IPS-18a (cell line): ENCODE data around the gene RNF169.

Source experiments
- H3K27ac ChIP-seq: one replicate; pipeline ENCODE4 v1.5.1; 2013; ENCODE audit warnings: low read length
- H3K27me3 ChIP-seq: one replicate; pipeline ENCODE4 v1.6.1; 2013; ENCODE audit warnings: mild to moderate bottlenecking, low read length; ENCODE audit not compliant: control insufficient read depth, insufficient read depth
- H3K36me3 ChIP-seq: one replicate; pipeline ENCODE4 v1.6.1; 2013; ENCODE audit warnings: low read depth, low read length; ENCODE audit not compliant: control insufficient read depth
- H3K4me1 ChIP-seq: one replicate; pipeline ENCODE4 v1.6.1; 2013; ENCODE audit warnings: low read depth, low read length; ENCODE audit not compliant: control insufficient read depth
- H3K4me3 ChIP-seq: one replicate; pipeline ENCODE4 v1.5.1; 2013; ENCODE audit warnings: low read length
- H3K9ac ChIP-seq: one replicate; pipeline ENCODE4 v1.6.1; 2013; ENCODE audit warnings: mild to moderate bottlenecking, low read length, moderate library complexity
- H3K9me3 ChIP-seq: one replicate; pipeline ENCODE4 v1.6.1; 2013; ENCODE audit warnings: low read depth, low read length; ENCODE audit not compliant: control insufficient read depth

RNF169 gene

GRCh38 chr11:74748211-74749126, at the start of gene RNF169:
TSS of gene RNF169 (plus strand) at chr11:74748849. CDS start at chr11:74748881, 32 bp downstream.
- Histone ChIP-seq H3K27ac (no peak within 1 kb of the TSS), H3K36me3 (no peaks in the 10 kb centered on the region), H3K9me3 (no peaks in the 10 kb centered on the region), H3K4me1 (peaks cover 14% of the 10 kb centered on the region), H3K27me3 (peaks cover 3% of the 10 kb centered on the region), H3K4me3 (peak within 1 kb of the TSS; percentile 62), H3K9ac (peak within 1 kb of the TSS; percentile 72)

DNA sequence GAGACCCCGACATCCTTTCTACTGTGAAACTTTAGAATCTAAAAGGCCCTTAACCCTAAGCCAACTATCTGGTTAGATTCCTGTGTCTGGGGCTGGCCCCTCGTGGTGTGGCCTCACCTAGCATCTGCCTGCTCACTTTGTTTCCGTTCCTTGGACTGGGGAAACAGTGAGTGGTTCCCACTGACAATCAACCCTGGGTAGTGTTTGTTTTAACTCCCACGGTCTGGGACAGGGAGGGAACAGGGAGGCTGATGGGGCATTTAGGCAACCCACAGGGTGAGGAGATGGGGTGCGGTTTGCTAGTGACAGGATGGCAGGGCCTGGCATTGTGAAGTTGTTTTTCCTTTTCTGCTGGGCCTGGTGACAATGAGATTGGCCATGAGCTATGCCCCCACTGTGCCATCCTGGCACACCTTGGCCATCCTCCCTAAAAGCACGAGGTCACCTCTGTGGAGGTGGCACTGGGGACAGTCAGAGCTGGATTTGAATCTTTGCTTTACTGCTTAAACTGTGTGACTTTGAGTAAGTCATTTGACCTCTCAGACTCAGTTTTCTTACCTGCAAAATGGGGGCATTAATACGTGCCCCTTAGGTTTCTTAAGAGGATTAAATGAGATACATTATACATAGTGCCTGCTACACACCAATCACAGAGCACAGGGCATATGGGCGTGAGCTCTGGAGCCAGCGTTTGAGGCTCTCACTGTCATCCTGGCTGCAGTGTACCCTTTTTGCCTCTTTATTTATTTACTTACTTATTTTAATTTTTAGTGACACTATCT, 48.8 kb upstream of the RNF169 start:
- no peaks in the 10 kb centered on the region for H3K27me3 ChIP-seq
- no peaks in the 10 kb centered on the region for H3K4me1 ChIP-seq
- H3K9ac ChIP-seq, result no peak overlapping the region
- no peak overlapping the region for H3K4me3 ChIP-seq
- H3K9me3 ChIP-seq, result no peaks in the 10 kb centered on the region
- no peak overlapping the region for H3K27ac ChIP-seq
- no peaks in the 10 kb centered on the region for H3K36me3 ChIP-seq

DNA sequence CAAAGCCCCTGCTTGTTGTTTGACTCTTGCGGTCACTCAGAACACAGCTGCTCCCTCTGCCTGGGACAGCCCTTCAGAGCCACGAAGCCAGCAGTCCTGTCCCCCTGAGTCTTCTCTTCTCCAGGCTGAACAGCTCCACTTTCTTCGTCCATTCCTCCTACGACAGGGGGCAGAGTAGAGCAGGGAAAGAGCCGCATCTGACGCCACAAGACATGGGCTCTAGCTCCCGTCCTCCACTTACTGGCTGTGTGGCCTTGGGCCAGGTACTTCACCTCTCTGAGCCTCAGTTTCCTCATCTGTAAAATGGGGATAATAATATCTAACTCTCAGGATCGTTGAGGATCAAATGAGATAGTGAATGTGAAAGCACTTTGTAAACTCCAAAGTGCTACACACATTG, 47.3 kb upstream of the RNF169 start:
- H3K27me3 ChIP-seq, result no peaks in the 10 kb centered on the region
- no peaks in the 10 kb centered on the region for H3K9me3 ChIP-seq
- H3K27ac ChIP-seq, result no peak overlapping the region
- no peak overlapping the region for H3K4me3 ChIP-seq
- no peaks in the 10 kb centered on the region for H3K36me3 ChIP-seq
- H3K4me1 ChIP-seq, result no peaks in the 10 kb centered on the region
- no peak overlapping the region for H3K9ac ChIP-seq

DNA sequence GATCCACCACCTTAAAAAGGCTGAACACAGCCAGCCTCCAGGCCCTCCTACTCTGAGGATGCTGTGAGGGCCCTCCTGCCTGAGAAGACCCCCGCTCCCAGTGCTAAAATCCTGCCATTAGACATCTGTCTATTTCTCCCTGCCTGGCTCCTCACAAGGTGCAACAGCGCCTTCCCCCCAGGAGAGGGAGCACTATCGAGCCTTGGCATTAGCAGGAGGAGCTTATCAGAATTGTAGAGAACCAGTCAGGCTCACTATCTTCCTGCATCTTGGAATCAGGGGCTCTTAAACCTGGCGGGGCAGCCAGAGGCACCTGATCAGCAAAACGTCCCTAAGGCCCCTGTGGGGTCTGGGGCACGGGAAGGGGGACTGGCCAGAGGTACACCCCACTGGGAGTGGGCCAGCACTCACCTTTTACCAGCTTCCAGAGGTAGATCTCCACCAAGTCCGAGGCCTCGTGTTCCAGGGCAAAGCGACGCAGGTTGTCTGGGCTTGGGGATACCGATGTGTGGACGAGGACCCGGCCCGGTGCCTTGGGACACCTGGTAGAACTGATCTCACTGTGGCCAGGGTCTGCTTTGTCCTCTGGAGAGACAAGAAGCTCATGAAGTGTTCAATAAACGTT, 46.2 kb upstream of the RNF169 start:
- no peaks in the 10 kb centered on the region for H3K9me3 ChIP-seq
- H3K4me1 ChIP-seq, result no peaks in the 10 kb centered on the region
- no peak overlapping the region for H3K4me3 ChIP-seq
- H3K27me3 ChIP-seq, result no peaks in the 10 kb centered on the region
- H3K27ac ChIP-seq, result no peak overlapping the region
- H3K9ac ChIP-seq, result no peak overlapping the region
- H3K36me3 ChIP-seq, result no peaks in the 10 kb centered on the region

- H3K36me3 ChIP-seq, result no peaks in the 10 kb centered on the region
- H3K27me3 ChIP-seq, result no peaks in the 10 kb centered on the region
- no peak overlapping the region for H3K9ac ChIP-seq
- H3K4me3 ChIP-seq, result no peak overlapping the region
- no peaks in the 10 kb centered on the region for H3K4me1 ChIP-seq
- H3K9me3 ChIP-seq, result no peaks in the 10 kb centered on the region
- H3K27ac ChIP-seq, result no peak overlapping the region
Observed at GRCh38 chr11:74703211-74703610, 45.4 kb upstream of the RNF169 start.

DNA sequence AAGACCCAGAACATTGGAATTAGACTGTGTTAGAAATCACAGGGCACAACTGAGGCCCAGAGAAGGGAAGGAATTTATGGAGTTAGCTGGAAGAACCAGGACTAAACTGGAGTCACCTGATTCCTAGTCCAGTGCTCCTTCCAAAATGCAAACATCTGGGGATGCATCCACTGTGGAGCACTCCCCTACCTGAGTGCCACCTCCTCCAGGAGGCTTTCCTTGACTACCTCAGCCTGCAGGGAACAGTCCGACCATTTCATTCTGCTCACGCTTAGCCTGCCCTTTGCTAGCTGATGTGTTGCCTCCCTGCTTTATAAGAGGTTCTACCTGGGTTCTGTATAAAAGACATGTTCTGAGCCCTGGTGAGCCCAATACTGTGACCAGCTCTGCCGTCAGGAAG, 41.5 kb upstream of the RNF169 start:
- H3K27ac ChIP-seq, result no peak overlapping the region
- H3K9ac ChIP-seq, result no peak overlapping the region
- no peak overlapping the region for H3K4me3 ChIP-seq

GRCh38 chr11:74707602-74708510, 40.8 kb upstream of the RNF169 start:
- Histone ChIP-seq H3K27ac (no peak overlapping the region), H3K9me3 (no peaks in the 10 kb centered on the region), H3K27me3 (no peaks in the 10 kb centered on the region), H3K4me1 (peaks cover 7% of the 10 kb centered on the region), H3K9ac (no peak overlapping the region), H3K36me3 (no peaks in the 10 kb centered on the region), H3K4me3 (no peak overlapping the region)

More for the DNA sequence above, 41.5 kb upstream of the RNF169 start:
- peaks cover 7% of the 10 kb centered on the region for H3K4me1 ChIP-seq
- no peaks in the 10 kb centered on the region for H3K36me3 ChIP-seq
- no peaks in the 10 kb centered on the region for H3K27me3 ChIP-seq
- no peaks in the 10 kb centered on the region for H3K9me3 ChIP-seq

DNA sequence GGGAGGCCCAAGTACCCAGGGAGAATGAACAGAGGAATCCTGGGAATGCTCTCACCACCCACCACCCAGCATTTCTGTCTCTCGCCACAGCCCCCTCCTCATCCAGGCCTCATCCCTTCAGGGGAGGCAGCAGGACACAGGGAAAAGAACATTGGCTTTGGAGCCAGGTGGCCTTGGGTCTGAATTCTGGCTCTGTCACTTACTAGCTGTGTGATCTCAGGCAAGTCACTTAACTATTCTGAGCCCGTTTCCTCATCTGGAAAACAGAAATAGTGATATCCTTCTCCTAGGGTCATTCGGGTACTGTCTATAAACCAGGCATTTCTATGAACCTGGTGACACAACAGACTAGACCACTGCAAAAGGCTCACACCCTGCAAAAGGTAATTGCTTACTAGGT, 39.5 kb upstream of the RNF169 start:
- peaks cover 7% of the 10 kb centered on the region for H3K4me1 ChIP-seq
- H3K4me3 ChIP-seq, result no peak overlapping the region
- H3K36me3 ChIP-seq, result no peaks in the 10 kb centered on the region
- no peak overlapping the region for H3K27ac ChIP-seq
- no peak overlapping the region for H3K9ac ChIP-seq
- H3K9me3 ChIP-seq, result no peaks in the 10 kb centered on the region
- no peaks in the 10 kb centered on the region for H3K27me3 ChIP-seq

- Histone ChIP-seq H3K9ac (no peak overlapping the region), H3K27ac (peak overlapping the region; percentile 42)
Observed at GRCh38 chr11:74710281-74710938, 38.2 kb upstream of the RNF169 start.

GRCh38 chr11:74713686-74714085, 35.0 kb upstream of the RNF169 start:
- Histone ChIP-seq H3K27me3 (no peaks in the 10 kb centered on the region), H3K9me3 (no peaks in the 10 kb centered on the region), H3K27ac (no peak overlapping the region), H3K4me3 (no peak overlapping the region), H3K9ac (no peak overlapping the region), H3K4me1 (peaks cover 7% of the 10 kb centered on the region), H3K36me3 (no peaks in the 10 kb centered on the region)

More at GRCh38 chr11:74710281-74710938, 38.2 kb upstream of the RNF169 start:
- Histone ChIP-seq H3K36me3 (no peaks in the 10 kb centered on the region), H3K4me3 (no peak overlapping the region), H3K27me3 (no peaks in the 10 kb centered on the region), H3K9me3 (no peaks in the 10 kb centered on the region), H3K4me1 (peaks cover 7% of the 10 kb centered on the region)
